Prostate gland (tissue), 1 donor: Measurements from ENCODE around the gene OR52R1.

Source experiments
- POLR2A ChIP-seq: fragments of 450-650 bp; IDR thresholded peaks from one replicate; pipeline ENCODE4 v1.6.1; 2016; ENCODE audit warnings: antibody characterized with exemption, mild to moderate bottlenecking
- POLR2AphosphoS5 ChIP-seq: sonication (generic); formaldehyde crosslinking; IDR thresholded peaks from one replicate; pipeline ENCODE4 v1.6.1; 2017; ENCODE audit warnings: antibody characterized with exemption

DNA sequence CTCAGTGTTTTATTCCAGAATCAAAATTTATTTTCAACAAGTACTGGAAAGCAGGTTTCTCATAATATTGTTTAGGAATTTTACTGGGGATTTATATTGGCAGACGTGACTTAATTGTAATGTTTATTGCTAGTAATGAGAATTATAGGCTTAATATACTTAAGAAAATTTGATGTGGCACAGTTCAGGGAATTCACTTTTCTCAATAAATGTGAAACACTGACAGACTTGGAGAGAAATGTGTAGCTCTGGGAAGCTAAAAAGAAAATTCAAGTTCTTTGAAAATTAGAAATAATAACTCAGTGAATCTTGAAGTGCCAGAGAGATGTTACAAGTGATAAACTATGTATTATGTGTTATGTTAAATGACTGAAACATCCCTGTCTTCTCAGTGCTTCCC, 16.8 kb upstream of the OR52R1 start, which contains the start of gene OR51F2:
- TF ChIP-seq POLR2A (no peak), POLR2AphosphoS5 (no peak)
